ENCODE measurements around the gene CKAP5.

Gene CKAP5

DNA sequence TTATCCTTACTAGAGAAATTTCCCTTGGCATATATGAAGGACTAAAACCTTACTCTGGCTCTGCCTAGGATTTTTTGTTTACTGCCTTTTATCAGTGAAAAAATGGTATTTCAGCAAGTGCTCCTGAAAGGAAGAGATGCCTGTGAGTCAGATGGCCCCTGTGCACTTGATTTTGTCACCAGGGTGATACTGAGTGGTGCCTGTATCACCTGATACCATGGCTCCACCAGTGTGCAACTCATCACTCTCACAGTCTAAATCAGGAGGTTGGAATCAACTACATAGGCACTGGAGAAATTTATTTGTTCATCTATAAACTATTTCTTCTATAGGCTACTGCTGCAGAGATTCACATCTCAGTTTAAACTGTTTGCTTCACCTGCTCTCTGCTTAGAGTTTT lies 83.8 kb downstream of the CKAP5 start:
- Histone ChIP-seq H3K9ac (ENCODE audit: low read length) (no peak overlapping the region), H3K27me3 (ENCODE audit: control insufficient read depth, insufficient read depth, low read length) (no peaks in the 10 kb centered on the region), H3K4me3 (ENCODE audit: low read length) (no peak overlapping the region), H3K36me3 (ENCODE audit: control insufficient read depth, low read depth, low read length) (peaks cover 75% of the 10 kb centered on the region), H3K4me1 (ENCODE audit: control insufficient read depth, low read depth, low read length) (peaks cover 9% of the 10 kb centered on the region), H3K9me3 (ENCODE audit: control insufficient read depth, low read depth, low read length) (no peaks in the 10 kb centered on the region), H3K27ac (ENCODE audit: low read length) (no peak overlapping the region)

DNA sequence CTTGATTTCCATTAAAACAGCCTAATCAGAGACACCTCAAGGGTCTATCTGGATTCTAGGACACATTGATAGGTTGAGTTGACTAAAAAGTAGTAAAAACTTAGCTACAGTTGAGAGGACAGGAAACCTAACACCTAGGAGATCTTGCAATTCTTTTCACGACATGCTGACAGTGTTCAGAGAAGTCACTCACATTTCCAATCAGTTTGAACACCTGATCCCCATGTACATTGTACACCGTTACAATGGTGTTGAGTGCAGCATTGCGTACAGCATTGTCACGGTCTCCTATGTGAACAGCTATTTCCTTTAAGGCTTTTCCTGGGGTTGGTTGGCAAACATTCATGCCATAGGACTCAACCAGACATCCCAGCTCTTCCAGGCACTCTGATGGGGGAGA lies 84.3 kb downstream of the CKAP5 start:
- no peak overlapping the region for H3K9ac ChIP-seq (ENCODE audit: low read length)
- H3K9me3 ChIP-seq (ENCODE audit: control insufficient read depth, low read depth, low read length) = no peaks in the 10 kb centered on the region
- no peak overlapping the region for H3K4me3 ChIP-seq (ENCODE audit: low read length)
- no peak overlapping the region for H3K27ac ChIP-seq (ENCODE audit: low read length)
- peaks cover 77% of the 10 kb centered on the region for H3K36me3 ChIP-seq (ENCODE audit: control insufficient read depth, low read depth, low read length)
- no peaks in the 10 kb centered on the region for H3K27me3 ChIP-seq (ENCODE audit: control insufficient read depth, insufficient read depth, low read length)
- peaks cover 9% of the 10 kb centered on the region for H3K4me1 ChIP-seq (ENCODE audit: control insufficient read depth, low read depth, low read length)

DNA sequence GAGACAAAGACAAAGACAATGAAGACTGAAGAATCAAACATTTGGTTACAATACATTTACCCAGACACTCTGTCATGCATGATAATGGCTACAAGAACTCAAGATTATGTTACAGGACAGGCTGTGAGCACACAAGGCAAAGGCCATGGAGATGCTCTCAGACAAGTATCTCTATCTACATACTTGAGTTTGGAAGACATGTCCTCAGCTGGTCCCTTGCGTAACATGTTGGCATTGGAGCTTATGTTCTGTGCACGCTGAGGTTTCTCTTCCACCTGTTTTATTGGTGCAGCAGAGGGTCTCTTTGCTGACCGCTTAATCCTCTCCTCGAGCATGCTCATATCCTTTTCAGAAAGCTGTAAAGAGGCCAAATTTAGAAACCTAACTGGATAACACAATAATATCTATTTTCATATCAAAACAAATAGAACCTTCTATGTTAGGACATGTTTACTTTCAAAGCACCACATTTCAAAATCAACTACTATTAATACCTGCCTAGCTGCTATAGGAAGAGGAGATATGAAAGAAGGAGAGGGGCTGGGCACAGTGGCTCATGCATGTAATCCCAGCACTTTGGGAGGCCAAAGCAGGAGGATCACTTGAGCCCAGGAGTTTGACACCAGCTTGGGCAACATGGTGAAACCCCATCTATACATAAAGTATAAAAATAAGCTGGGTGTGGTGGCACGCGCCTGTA lies 85.5 kb downstream of the CKAP5 start:
- H3K36me3 ChIP-seq (ENCODE audit: control insufficient read depth, low read depth, low read length) = peaks cover 86% of the 10 kb centered on the region
- peaks cover 3% of the 10 kb centered on the region for H3K4me1 ChIP-seq (ENCODE audit: control insufficient read depth, low read depth, low read length)

DNA sequence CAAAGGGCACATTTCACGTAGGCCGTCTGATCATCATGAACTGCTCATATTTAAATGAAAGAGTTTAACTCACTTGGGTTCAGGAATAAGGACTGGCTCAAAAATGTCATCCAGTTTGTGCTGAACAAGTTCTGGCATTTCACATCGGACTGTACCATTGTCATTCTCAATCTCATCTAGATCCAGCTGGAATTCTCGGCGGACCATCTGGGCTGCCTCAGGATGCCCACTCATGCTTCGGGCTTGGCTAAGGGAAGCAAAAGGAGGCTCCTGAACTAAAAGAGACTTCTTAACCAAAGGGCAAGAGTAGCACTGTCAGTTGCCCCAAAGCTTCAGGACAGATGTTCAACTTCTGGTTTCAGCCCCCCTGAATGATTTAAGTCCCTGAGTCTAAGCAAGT lies 86.9 kb downstream of the CKAP5 start:
- H3K27ac ChIP-seq (ENCODE audit: low read length) = no peak overlapping the region
- H3K4me1 ChIP-seq (ENCODE audit: control insufficient read depth, low read depth, low read length) = no peaks in the 10 kb centered on the region
- H3K4me3 ChIP-seq (ENCODE audit: low read length) = no peak overlapping the region
- no peaks in the 10 kb centered on the region for H3K9me3 ChIP-seq (ENCODE audit: control insufficient read depth, low read depth, low read length)
- H3K27me3 ChIP-seq (ENCODE audit: control insufficient read depth, insufficient read depth, low read length) = no peaks in the 10 kb centered on the region
- peaks cover 91% of the 10 kb centered on the region for H3K36me3 ChIP-seq (ENCODE audit: control insufficient read depth, low read depth, low read length)
- H3K9ac ChIP-seq (ENCODE audit: low read length) = no peak overlapping the region

More for the DNA sequence above, 85.5 kb downstream of the CKAP5 start:
- Histone ChIP-seq H3K27ac (ENCODE audit: low read length) (no peak overlapping the region), H3K9ac (ENCODE audit: low read length) (no peak overlapping the region), H3K4me3 (ENCODE audit: low read length) (no peak overlapping the region), H3K27me3 (ENCODE audit: control insufficient read depth, insufficient read depth, low read length) (no peaks in the 10 kb centered on the region), H3K9me3 (ENCODE audit: control insufficient read depth, low read depth, low read length) (no peaks in the 10 kb centered on the region)

DNA sequence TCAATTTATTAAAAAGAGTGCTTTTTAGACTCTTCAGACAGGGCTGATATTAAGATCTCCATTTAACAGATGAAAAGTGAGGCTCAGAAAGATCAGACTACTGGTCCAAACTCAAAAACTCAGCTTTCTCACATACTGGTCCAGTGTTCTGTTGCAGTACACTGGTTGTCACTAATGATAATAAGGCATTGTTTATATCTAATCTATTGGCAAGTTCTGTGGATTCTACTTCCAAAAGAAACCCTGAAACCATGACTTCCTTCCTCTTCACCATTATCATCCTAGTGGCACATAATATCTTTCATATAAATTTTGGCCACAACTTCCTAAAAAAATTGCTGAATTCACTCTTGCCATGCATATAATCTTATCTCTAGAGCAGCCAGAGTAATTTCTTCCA lies 90.1 kb downstream of the CKAP5 start:
- Histone ChIP-seq H3K27me3 (ENCODE audit: control insufficient read depth, insufficient read depth, low read length) (no peaks in the 10 kb centered on the region), H3K9ac (ENCODE audit: low read length) (no peak overlapping the region), H3K27ac (ENCODE audit: low read length) (no peak overlapping the region), H3K4me3 (ENCODE audit: low read length) (no peak overlapping the region), H3K36me3 (ENCODE audit: control insufficient read depth, low read depth, low read length) (peaks cover 86% of the 10 kb centered on the region), H3K4me1 (ENCODE audit: control insufficient read depth, low read depth, low read length) (no peaks in the 10 kb centered on the region), H3K9me3 (ENCODE audit: control insufficient read depth, low read depth, low read length) (no peaks in the 10 kb centered on the region)

DNA sequence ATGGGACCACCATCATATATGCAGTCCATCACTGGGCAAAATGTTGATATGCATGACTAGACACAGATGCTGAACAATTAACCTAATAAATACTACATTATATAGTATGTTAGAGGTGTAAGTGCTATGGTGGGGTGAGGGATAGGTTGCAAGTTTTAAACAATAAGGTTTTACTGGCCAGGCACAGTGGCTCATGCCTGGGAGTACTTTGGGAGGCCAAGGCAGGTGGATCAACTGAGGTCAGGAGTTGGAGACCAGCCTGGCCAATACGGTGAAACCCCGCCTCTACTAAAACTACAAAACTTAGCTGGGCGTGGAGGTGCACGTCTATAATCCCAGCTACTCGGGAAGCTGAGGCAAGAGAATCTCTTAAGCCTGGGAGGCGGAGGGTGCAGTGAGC lies 98.9 kb downstream of the CKAP5 start:
- Histone ChIP-seq H3K27ac (ENCODE audit: low read length) (no peak overlapping the region), H3K9me3 (ENCODE audit: control insufficient read depth, low read depth, low read length) (no peaks in the 10 kb centered on the region), H3K27me3 (ENCODE audit: control insufficient read depth, insufficient read depth, low read length) (no peaks in the 10 kb centered on the region), H3K9ac (ENCODE audit: low read length) (no peak overlapping the region), H3K4me3 (ENCODE audit: low read length) (no peak overlapping the region), H3K4me1 (ENCODE audit: control insufficient read depth, low read depth, low read length) (no peaks in the 10 kb centered on the region), H3K36me3 (ENCODE audit: control insufficient read depth, low read depth, low read length) (peaks cover 91% of the 10 kb centered on the region)

DNA sequence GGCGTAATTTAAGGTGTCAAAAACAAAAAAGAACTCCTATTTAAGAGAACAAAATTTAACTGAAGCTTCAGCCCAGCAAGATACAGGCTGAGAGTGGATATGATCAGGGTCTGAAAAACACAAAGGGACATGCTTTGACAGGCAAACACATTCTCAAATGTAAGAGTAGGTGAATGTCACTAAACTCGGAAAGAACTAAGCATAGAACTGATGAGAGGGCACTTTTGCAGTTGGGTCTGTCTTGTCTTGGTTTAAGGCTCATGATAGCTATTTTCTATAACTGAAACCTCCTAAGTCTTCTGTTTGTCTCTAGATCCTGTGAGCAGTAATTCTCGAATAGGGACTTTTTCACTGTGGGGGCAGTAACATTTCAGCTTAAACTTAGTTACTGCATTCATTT lies 100.1 kb downstream of the CKAP5 start:
- H3K27me3 ChIP-seq (ENCODE audit: control insufficient read depth, insufficient read depth, low read length) = no peaks in the 10 kb centered on the region
- no peaks in the 10 kb centered on the region for H3K9me3 ChIP-seq (ENCODE audit: control insufficient read depth, low read depth, low read length)
- no peak overlapping the region for H3K27ac ChIP-seq (ENCODE audit: low read length)
- peaks cover 94% of the 10 kb centered on the region for H3K36me3 ChIP-seq (ENCODE audit: control insufficient read depth, low read depth, low read length)
- no peak overlapping the region for H3K9ac ChIP-seq (ENCODE audit: low read length)
- H3K4me1 ChIP-seq (ENCODE audit: control insufficient read depth, low read depth, low read length) = no peaks in the 10 kb centered on the region
- no peak overlapping the region for H3K4me3 ChIP-seq (ENCODE audit: low read length)

DNA sequence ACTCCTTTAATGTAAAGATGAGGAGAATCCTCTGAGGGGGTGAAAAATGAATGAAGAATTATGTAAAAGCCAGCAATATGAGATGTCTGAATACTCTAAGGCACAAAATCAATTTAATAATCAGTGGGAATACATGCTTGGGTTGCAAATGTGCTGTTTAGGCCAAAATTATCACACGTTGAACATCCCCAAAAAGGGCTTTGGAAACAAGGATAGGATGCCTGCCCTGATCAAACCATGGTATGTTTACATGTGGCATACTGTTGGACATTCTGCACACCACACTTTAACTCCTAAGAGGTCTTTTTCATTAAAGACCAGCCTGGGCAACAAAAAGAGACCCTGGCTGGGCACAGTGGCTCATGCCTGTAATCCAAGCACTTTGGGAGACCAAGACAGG lies 100.8 kb downstream of the CKAP5 start:
- Histone ChIP-seq H3K27ac (ENCODE audit: low read length) (no peak overlapping the region), H3K9me3 (ENCODE audit: control insufficient read depth, low read depth, low read length) (no peaks in the 10 kb centered on the region), H3K36me3 (ENCODE audit: control insufficient read depth, low read depth, low read length) (peaks cover 88% of the 10 kb centered on the region), H3K27me3 (ENCODE audit: control insufficient read depth, insufficient read depth, low read length) (no peaks in the 10 kb centered on the region), H3K4me1 (ENCODE audit: control insufficient read depth, low read depth, low read length) (no peaks in the 10 kb centered on the region), H3K4me3 (ENCODE audit: low read length) (no peak overlapping the region), H3K9ac (ENCODE audit: low read length) (no peak overlapping the region)

DNA sequence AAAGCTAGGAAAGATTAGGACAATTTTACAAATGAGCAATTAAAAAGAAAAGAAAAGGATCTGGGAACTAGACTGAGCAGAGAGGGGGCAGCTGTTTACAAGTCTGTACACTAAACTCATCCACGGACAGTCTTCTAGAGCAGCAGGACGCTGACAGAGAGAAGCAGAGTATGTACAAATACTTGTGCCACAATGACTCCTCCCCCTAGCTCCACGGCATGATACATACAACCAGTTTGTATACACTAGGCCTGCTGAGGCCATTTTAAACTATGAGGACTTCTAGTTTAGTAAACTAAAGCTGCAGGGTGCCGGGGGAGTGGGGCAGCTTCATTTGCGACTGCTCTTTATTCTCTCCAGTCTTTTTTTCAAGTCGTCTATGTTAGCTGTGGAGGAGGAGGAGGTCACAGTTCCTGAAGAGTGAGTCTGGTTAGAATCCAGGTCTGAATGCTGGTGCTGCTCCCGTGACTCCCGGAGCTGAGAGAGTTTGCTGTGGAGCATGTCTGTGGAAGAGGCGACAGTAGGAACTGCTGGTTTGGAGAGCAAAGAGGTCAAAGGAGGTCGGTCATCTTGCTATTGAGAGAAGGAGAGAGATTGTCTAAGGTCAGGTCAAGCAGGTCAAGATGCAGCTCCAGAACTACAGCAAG lies 102.3 kb downstream of the CKAP5 start:
- peaks cover 75% of the 10 kb centered on the region for H3K36me3 ChIP-seq (ENCODE audit: control insufficient read depth, low read depth, low read length)
- H3K9me3 ChIP-seq (ENCODE audit: control insufficient read depth, low read depth, low read length) = no peaks in the 10 kb centered on the region
- no peak overlapping the region for H3K27ac ChIP-seq (ENCODE audit: low read length)
- no peaks in the 10 kb centered on the region for H3K4me1 ChIP-seq (ENCODE audit: control insufficient read depth, low read depth, low read length)
- H3K27me3 ChIP-seq (ENCODE audit: control insufficient read depth, insufficient read depth, low read length) = no peaks in the 10 kb centered on the region
- no peak overlapping the region for H3K4me3 ChIP-seq (ENCODE audit: low read length)
- no peak overlapping the region for H3K9ac ChIP-seq (ENCODE audit: low read length)

DNA sequence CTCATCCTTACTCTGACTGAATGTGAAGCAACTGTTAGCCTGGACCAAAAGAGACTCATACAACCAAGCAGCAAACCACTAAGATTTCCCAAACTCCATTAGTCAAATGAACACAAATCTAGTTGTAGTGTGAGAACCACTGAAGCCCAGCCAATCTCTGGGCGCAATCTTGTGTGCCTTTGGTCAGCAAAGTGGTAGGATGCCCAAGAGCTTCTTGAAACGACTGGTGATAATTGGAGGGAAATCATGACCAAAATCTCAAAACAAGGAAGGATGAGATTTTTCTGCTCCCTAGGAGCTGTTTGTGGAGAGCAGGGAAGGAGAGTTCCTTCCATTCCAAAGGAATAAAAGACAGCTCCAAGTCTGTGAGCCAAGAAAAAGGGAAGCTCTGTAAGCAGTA lies 103.0 kb downstream of the CKAP5 start:
- peaks cover 71% of the 10 kb centered on the region for H3K36me3 ChIP-seq (ENCODE audit: control insufficient read depth, low read depth, low read length)
- no peak overlapping the region for H3K4me3 ChIP-seq (ENCODE audit: low read length)
- H3K9ac ChIP-seq (ENCODE audit: low read length) = no peak overlapping the region
- H3K4me1 ChIP-seq (ENCODE audit: control insufficient read depth, low read depth, low read length) = no peaks in the 10 kb centered on the region
- H3K27me3 ChIP-seq (ENCODE audit: control insufficient read depth, insufficient read depth, low read length) = no peaks in the 10 kb centered on the region
- no peak overlapping the region for H3K27ac ChIP-seq (ENCODE audit: low read length)
- no peaks in the 10 kb centered on the region for H3K9me3 ChIP-seq (ENCODE audit: control insufficient read depth, low read depth, low read length)

DNA sequence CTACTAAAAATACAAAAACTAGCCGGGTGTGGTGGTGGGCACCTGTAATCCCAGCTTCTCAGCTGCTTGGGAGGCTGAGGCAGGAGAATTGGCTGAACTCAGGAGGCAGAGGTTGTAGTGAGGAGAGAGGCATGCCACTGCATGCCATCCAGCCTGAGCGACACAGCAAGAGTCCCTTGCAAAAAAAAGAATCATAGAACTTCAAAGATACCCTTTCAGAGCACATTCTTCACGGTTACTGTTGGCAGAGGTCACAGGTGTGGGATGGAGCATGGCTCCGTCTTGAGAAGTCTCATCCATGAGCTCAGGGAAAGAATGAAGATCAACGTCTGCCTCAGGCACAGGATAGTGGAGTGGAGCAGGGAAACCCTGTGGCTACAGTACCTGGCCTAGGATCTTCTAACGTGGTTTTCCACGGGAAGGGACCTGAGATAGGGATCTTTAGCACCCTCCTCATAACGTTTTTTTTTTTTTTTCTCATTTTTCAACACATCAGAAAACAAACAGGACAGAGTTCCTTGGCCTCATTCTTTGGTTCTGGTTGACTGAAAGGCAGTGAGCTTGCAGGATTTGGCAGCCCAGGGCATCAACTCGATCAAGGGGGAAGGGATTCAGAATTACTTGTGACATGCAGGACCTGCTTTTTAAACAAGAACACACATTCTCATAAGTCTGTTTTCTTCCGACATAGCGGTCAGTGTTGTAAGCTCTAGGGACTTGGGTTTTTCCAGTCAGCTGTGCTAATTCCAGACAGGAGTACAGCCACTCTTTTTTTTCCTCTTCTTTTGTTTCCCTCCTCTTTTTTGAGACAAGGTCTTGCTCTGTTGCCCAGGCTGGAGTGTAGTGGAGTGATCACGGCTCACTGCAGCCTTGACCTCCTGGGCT lies 104.2 kb downstream of the CKAP5 start:
- H3K36me3 ChIP-seq (ENCODE audit: control insufficient read depth, low read depth, low read length) = peaks cover 59% of the 10 kb centered on the region

More for the DNA sequence above, 104.2 kb downstream of the CKAP5 start:
- H3K9me3 ChIP-seq (ENCODE audit: control insufficient read depth, low read depth, low read length) = no peaks in the 10 kb centered on the region
- H3K9ac ChIP-seq (ENCODE audit: low read length) = no peak overlapping the region
- H3K4me1 ChIP-seq (ENCODE audit: control insufficient read depth, low read depth, low read length) = no peaks in the 10 kb centered on the region
- H3K27me3 ChIP-seq (ENCODE audit: control insufficient read depth, insufficient read depth, low read length) = no peaks in the 10 kb centered on the region
- H3K27ac ChIP-seq (ENCODE audit: low read length) = no peak overlapping the region
- no peak overlapping the region for H3K4me3 ChIP-seq (ENCODE audit: low read length)

Measured in iPS-18a (cell line).